ENCODE results near the gene DIRAS1. TPM values are rescaled to one million over a fixed set of nuclear protein-coding genes. Genes with fewer than 3 reads are reported as not detected.

The DIRAS1 gene, protein sequence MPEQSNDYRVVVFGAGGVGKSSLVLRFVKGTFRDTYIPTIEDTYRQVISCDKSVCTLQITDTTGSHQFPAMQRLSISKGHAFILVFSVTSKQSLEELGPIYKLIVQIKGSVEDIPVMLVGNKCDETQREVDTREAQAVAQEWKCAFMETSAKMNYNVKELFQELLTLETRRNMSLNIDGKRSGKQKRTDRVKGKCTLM
- 0.34 and 0.71 TPM in 2 replicates for total RNA-seq

DNA sequence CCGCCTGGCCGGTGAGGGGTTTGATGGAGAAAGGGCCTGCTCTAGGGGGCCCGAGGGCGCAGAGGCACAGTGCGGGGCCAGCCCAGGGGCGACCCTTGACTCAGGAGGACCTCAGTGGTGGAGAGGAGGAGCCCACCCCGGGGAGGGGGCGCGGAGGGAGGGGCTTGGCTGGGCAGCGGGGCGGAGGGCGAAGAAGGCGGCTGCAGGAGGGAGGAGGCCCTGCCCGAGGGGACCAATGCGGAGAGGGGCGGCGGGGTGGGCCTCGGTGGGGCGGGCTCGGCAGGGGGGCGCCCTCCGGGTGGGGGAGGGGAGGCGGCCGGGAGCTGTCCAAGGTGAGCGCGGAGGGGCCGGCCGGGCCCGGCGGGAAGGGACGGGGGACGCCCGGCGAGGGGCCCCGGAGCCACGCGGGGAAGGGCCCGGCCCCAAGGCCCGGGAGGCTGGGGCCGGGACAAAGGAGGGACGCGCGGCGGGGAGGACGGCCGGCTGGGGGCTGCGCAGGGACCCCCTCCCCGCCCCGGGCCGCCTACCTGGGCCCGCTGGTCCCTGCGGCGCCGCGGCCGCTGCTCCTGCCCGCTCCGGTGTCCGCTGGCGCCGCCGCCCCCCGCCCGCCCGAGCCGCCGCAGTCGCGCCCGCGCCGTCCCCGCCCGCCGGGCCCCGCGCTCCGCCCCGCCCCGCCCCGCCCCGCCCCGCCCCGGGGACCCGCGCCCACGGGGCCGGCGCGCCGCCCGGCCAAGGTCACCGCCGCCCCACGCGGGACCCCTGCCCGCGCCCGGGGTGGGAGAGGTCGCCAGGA is at the start of gene DIRAS1:
DIRAS1 (minus strand) TSS at position 596 of the 793 bp plus-strand sequence. CDS start 3,566 bp downstream, outside the sequence.

GRCh38 chr19:2739602-2740313 is 18.6 kb upstream of the DIRAS1 start, which contains the start of gene SLC39A3:
SLC39A3 (minus strand) TSS chr19:2740017; CDS start chr19:2737257, 2,760 bp downstream.

GRCh38 chr19:2702170-2703076 is 18.7 kb downstream of the DIRAS1 start, which contains the start of gene GNG7:
GNG7 (minus strand) TSS chr19:2702694; CDS start chr19:2520688, 182,006 bp downstream.

Other genes with a start within 250 kb of the DIRAS1 start
- gene GADD45B, start 245.2 kb downstream of the DIRAS1 start, total RNA-seq: 33.1 and 53.3 TPM in 2 replicates
- under 0.01 and 0.14 TPM in 2 replicates for gene GNG7, start 18.7 kb downstream of the DIRAS1 start, total RNA-seq
- gene SLC39A3, start 18.6 kb upstream of the DIRAS1 start, total RNA-seq: 29.7 and 40.6 TPM in 2 replicates
- 30.1 and 41.6 TPM in 2 replicates for gene SGTA, start 61.9 kb upstream of the DIRAS1 start, total RNA-seq
- 37.6 and 85.9 TPM in 2 replicates for gene THOP1, start 64.1 kb upstream of the DIRAS1 start, total RNA-seq
- 4.1 and 6.6 TPM in 2 replicates for gene ZNF554, start 98.5 kb upstream of the DIRAS1 start, total RNA-seq
- 7.2 and 8.8 TPM in 2 replicates for gene ZNF555, start 120.1 kb upstream of the DIRAS1 start, total RNA-seq
- gene ZNF556, start 146.0 kb upstream of the DIRAS1 start, total RNA-seq: 0.34 and 0.71 TPM in 2 replicates
- gene ZNF57, start 179.6 kb upstream of the DIRAS1 start, total RNA-seq: 15.4 and 16.1 TPM in 2 replicates
- 10.3 and 12.3 TPM in 2 replicates for gene ZNF77, start 223.6 kb upstream of the DIRAS1 start, total RNA-seq